ENCODE results near the gene DESI2.
"Not testable (repeated sequence)": the region's sequence is repeated elsewhere in the genome, so short reads cannot be mapped to it uniquely, and the experiment has no call there.

Gene DESI2

GRCh38 chr1:244680667-244681066 is 27.7 kb downstream of the DESI2 start:
- Histone ChIP-seq H3K9ac (no peak overlapping the region), H3K4me1 (ENCODE audit: low read depth, poor library complexity, severe bottlenecking) (peaks cover 20% of the 10 kb centered on the region), H3K4me2 (no peak overlapping the region), H3K36me3 (ENCODE audit: insufficient read depth) (no peaks in the 10 kb centered on the region), H3K79me2 (ENCODE audit: insufficient read depth, low read depth) (peaks cover 35% of the 10 kb centered on the region; the same call in 1 of the 2 replicates), H3K27ac (no peak overlapping the region), H4K20me1 (ENCODE audit: insufficient read depth) (peaks cover 7% of the 10 kb centered on the region; the same call in 1 of the 2 replicates), H3K4me3 (IDR thresholded peaks at IDR 0.05; ENCODE audit: insufficient read depth, low read depth, low read length) (no peak overlapping the region), H3K27me3 (ENCODE audit: insufficient read depth, low read depth) (no peaks in the 10 kb centered on the region), H2AFZ (ENCODE audit: low read depth) (no peak overlapping the region)
- TF ChIP-seq CTCF (conservative IDR thresholded peaks at IDR 0.05; ENCODE audit: low read depth, low read length): no peak

GRCh38 chr1:244682087-244682486 is 29.2 kb downstream of the DESI2 start:
- not testable (repeated sequence) for H3K27me3 ChIP-seq (ENCODE audit: insufficient read depth, low read depth); H2AFZ ChIP-seq (ENCODE audit: low read depth); H3K4me2 ChIP-seq; H4K20me1 ChIP-seq (ENCODE audit: insufficient read depth); H3K36me3 ChIP-seq (ENCODE audit: insufficient read depth); H3K9ac ChIP-seq; H3K27ac ChIP-seq; H3K4me3 ChIP-seq (IDR thresholded peaks at IDR 0.05; ENCODE audit: insufficient read depth, low read depth, low read length)
- peaks cover 16% of the 10 kb centered on the region for H3K4me1 ChIP-seq (ENCODE audit: low read depth, poor library complexity, severe bottlenecking)
- H3K79me2 ChIP-seq (ENCODE audit: insufficient read depth, low read depth): peaks cover 24% of the 10 kb centered on the region; the same call in 1 of the 2 replicates

GRCh38 chr1:244695937-244696336 is 43.0 kb downstream of the DESI2 start:
- H3K36me3 ChIP-seq (ENCODE audit: insufficient read depth): no peaks in the 10 kb centered on the region; the same call in 1 of the 2 replicates
- no peaks in the 10 kb centered on the region for H3K4me1 ChIP-seq (ENCODE audit: low read depth, poor library complexity, severe bottlenecking)
- H3K79me2 ChIP-seq (ENCODE audit: insufficient read depth, low read depth): no peaks in the 10 kb centered on the region
- H3K27me3 ChIP-seq (ENCODE audit: insufficient read depth, low read depth): no peaks in the 10 kb centered on the region
- TF ChIP-seq CTCF (conservative IDR thresholded peaks at IDR 0.05; ENCODE audit: low read depth, low read length): no peak
- H3K4me2 ChIP-seq: no peak overlapping the region
- H3K27ac ChIP-seq: no peak overlapping the region
- H3K4me3 ChIP-seq (IDR thresholded peaks at IDR 0.05; ENCODE audit: insufficient read depth, low read depth, low read length): no peak overlapping the region
- no peaks in the 10 kb centered on the region for H4K20me1 ChIP-seq (ENCODE audit: insufficient read depth)
- no peak overlapping the region for H3K9ac ChIP-seq
- no peak overlapping the region for H2AFZ ChIP-seq (ENCODE audit: low read depth)

- Histone ChIP-seq H3K9ac (no peak overlapping the region), H3K27ac (no peak overlapping the region), H3K4me3 (IDR thresholded peaks at IDR 0.05; ENCODE audit: insufficient read depth, low read depth, low read length) (no peak overlapping the region), H3K79me2 (ENCODE audit: insufficient read depth, low read depth) (no peaks in the 10 kb centered on the region), H3K4me1 (ENCODE audit: low read depth, poor library complexity, severe bottlenecking) (no peaks in the 10 kb centered on the region), H3K36me3 (ENCODE audit: insufficient read depth) (no peaks in the 10 kb centered on the region; the same call in 1 of the 2 replicates), H4K20me1 (ENCODE audit: insufficient read depth) (no peaks in the 10 kb centered on the region), H3K4me2 (no peak overlapping the region), H2AFZ (ENCODE audit: low read depth) (no peak overlapping the region), H3K27me3 (ENCODE audit: insufficient read depth, low read depth) (no peaks in the 10 kb centered on the region)
- TF ChIP-seq CTCF (conservative IDR thresholded peaks at IDR 0.05; ENCODE audit: low read depth, low read length): no peak
Measured at GRCh38 chr1:244699741-244700140, 46.8 kb downstream of the DESI2 start.

GRCh38 chr1:244700808-244701207 is 47.9 kb downstream of the DESI2 start:
- no peak for TF ChIP-seq CTCF (conservative IDR thresholded peaks at IDR 0.05; ENCODE audit: low read depth, low read length)
- Histone ChIP-seq H3K27ac (no peak overlapping the region), H3K4me2 (no peak overlapping the region), H3K27me3 (ENCODE audit: insufficient read depth, low read depth) (no peaks in the 10 kb centered on the region), H3K4me1 (ENCODE audit: low read depth, poor library complexity, severe bottlenecking) (no peaks in the 10 kb centered on the region), H4K20me1 (ENCODE audit: insufficient read depth) (no peaks in the 10 kb centered on the region), H3K79me2 (ENCODE audit: insufficient read depth, low read depth) (no peaks in the 10 kb centered on the region), H3K9ac (no peak overlapping the region), H3K4me3 (IDR thresholded peaks at IDR 0.05; ENCODE audit: insufficient read depth, low read depth, low read length) (no peak overlapping the region), H3K36me3 (ENCODE audit: insufficient read depth) (no peaks in the 10 kb centered on the region; the same call in 1 of the 2 replicates), H2AFZ (ENCODE audit: low read depth) (no peak overlapping the region)

Data from KMS-11 (cell line).